Pancreas (tissue), 10 donors: ENCODE results near the gene GAS7. TPM values are rescaled to one million over a fixed set of nuclear protein-coding genes. Genes with fewer than 3 reads are reported as not detected.

Source experiments
- ATAC-seq, 4 donors: fragments of 200-7000 bp; cut with Tn5 transposase; one replicate each; pipeline versions ENCODE4 v1.8.0 to v1.9.1; 2020; ENCODE audit warnings: mild to moderate bottlenecking in 4 of 4, moderate library complexity in 4 of 4
- DNase-seq, 6 donors: peaks; one replicate each; pipeline ENCODE4 v3.0.0-alpha.2; 2020
- FAIRE-seq: peaks from 2 replicates; lab custom pipeline; 2012; peaks lifted over from hg19 to GRCh38; lab: Jason Lieb, UNC
- H3K27ac ChIP-seq, 4 donors: fragments of 200-600 bp; sonication (generic); 1 replicate in 3 of 4; 2 replicates in 1 of 4; pipeline versions ENCODE4 v1.5.0 to v1.8.0; 2020
- H3K27me3 ChIP-seq, 4 donors: fragments of 200-600 bp; one replicate each; pipeline ENCODE4 v1.8.0; 2021
- H3K36me3 ChIP-seq, 3 donors: fragments of 200-600 bp; sonication (generic) in 1 of 3; one replicate each; pipeline versions ENCODE4 v1.5.0 to v1.8.0; 2020 to 2021
- H3K4me1 ChIP-seq, 3 donors: fragments of 200-600 bp; one replicate each; pipeline ENCODE4 v1.8.0; 2021
- H3K4me3 ChIP-seq, 4 donors: fragments of 200-600 bp; sonication (generic) in 2 of 4; one replicate each; pipeline versions ENCODE4 v1.5.0 to v1.8.0; 2020 to 2021
- H3K9me3 ChIP-seq, 4 donors: fragments of 200-600 bp; one replicate each; pipeline ENCODE4 v1.8.0; 2021
- whole genome bisulfite sequencing, 2 donors: extraction: QIAGEN DNeasy Blood & Tissue Kit; methylation state at CpG; one replicate each; pipeline ENCODE4 v1.1.7; 2013; 5-methylcytosine and 5-hydroxymethylcytosine counted together
- intact Hi-C, 3 donors: fragments of 100-400 bp; cut with DNase I; formaldehyde crosslinking; loops; one replicate each; pipeline versions ENCODE4 v1.11.1 to v1.14.2; 2022
- polyA plus RNA-seq, 2 donors: library from polyadenylated mRNA; stranded (reverse); fragments of 200-250 nt; gene quantifications; one replicate each; pipeline ENCODE4 v1.2.3, GENCODE V29; 2013
- total RNA-seq, 6 donors: library from RNA; stranded (reverse); fragmentation: NEBNext Ultra II Directional in 4 of 6; extraction: Animal tissue kit (Norgen Biotek cat#: 25700) in 4 of 6; gene quantifications; one replicate each; pipeline versions ENCODE4 v1.2.1 to v1.2.4, GENCODE V29; 2021 to 2023
- TF ChIP-seq, protein P1 (sequence below), 4 donors: fragments of 200-600 bp; sonication (generic) in 3 of 4; IDR thresholded peaks; one replicate each; pipeline versions ENCODE4 v1.5.0 to v1.8.0; 2021; ENCODE audit warnings: antibody characterized with exemption in 4 of 4
- donor health status: healthy with polysubstance abuse.
- donor health status: DM: no; HTN: no; CAD: no; lungs with moderate emphysema.
- donor health status: DM: no; HTN: no; CAD: no.
- donor health status: control.
- donor health status: control.
- donor health status: Bipolar disorder and iron deficiency.
- donor health status: DM: yes; HTN: yes; CAD: no.
- donor health status: DM: no; HTN: no; CAD: no.
- donor health status: DM: no; HTN: no; CAD: no.
- donor health status: DM: yes; HTN: yes; CAD: no.

The GAS7 gene
- total and polyA plus RNA-seq, 8 donors = 1.9 to 22.9 (median 3.7) TPM

- no peak for FAIRE-seq
- ATAC-seq = no peak
- intact Hi-C loops = no loop called here
- Histone ChIP-seq H3K36me3 (no peaks in the 10 kb centered on the region), H3K27ac (no peak overlapping the region), H3K4me3 (no peak overlapping the region), H3K9me3 (no peaks in the 10 kb centered on the region), H3K27me3 (no peaks in the 10 kb centered on the region), H3K4me1 (no peaks in the 10 kb centered on the region)
- DNase-seq = no peak
- 57 to 68% methylated on average over 8 of the region's 8 CpGs for WGBS, 2 donors
- TF ChIP-seq, protein P1, sequence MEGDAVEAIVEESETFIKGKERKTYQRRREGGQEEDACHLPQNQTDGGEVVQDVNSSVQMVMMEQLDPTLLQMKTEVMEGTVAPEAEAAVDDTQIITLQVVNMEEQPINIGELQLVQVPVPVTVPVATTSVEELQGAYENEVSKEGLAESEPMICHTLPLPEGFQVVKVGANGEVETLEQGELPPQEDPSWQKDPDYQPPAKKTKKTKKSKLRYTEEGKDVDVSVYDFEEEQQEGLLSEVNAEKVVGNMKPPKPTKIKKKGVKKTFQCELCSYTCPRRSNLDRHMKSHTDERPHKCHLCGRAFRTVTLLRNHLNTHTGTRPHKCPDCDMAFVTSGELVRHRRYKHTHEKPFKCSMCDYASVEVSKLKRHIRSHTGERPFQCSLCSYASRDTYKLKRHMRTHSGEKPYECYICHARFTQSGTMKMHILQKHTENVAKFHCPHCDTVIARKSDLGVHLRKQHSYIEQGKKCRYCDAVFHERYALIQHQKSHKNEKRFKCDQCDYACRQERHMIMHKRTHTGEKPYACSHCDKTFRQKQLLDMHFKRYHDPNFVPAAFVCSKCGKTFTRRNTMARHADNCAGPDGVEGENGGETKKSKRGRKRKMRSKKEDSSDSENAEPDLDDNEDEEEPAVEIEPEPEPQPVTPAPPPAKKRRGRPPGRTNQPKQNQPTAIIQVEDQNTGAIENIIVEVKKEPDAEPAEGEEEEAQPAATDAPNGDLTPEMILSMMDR (IDR thresholded peaks at IDR 0.05) = no peak
Observed at GRCh38 chr17:10094797-10095196, 103.6 kb downstream of the GAS7 start.

GRCh38 chr17:10092595-10092994, 105.8 kb downstream of the GAS7 start:
- Histone ChIP-seq H3K4me1 (no peaks in the 10 kb centered on the region), H3K36me3 (no peaks in the 10 kb centered on the region), H3K27me3 (no peaks in the 10 kb centered on the region), H3K4me3 (no peak overlapping the region), H3K27ac (no peak overlapping the region), H3K9me3 (no peaks in the 10 kb centered on the region)
- TF ChIP-seq, protein P1 (IDR thresholded peaks at IDR 0.05) = no peak
- WGBS, 2 donors = 51 to 56% methylated on average over 2 of the region's 2 CpGs
- DNase-seq (no peak), FAIRE-seq (no peak), ATAC-seq (no peak)
- intact Hi-C loops = no loop called here

DNA sequence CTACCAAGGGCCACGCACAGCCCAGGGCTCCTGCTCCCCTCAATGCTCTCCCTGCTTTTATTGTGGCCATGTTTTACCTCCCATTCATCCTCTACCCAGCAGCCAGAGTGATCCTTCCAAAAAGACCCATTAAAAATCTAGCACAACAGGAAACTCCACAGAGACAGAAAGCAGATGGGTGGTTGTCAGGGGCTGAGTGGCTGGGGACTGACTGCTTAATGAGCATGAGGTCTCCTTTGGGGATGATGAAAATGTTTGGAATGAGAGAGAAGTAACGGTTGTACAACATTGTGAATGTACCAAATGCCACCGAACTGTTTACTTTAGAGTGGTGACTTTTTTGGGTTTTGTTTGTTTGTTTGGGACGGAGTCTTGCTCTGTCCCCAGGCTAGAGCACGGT, 107.4 kb downstream of the GAS7 start:
- 51 to 69% methylated on average over 5 of the region's 5 CpGs for WGBS, 2 donors
- Histone ChIP-seq H3K4me1 (peaks cover 0 to 3% (median 0%) of the 10 kb centered on the region in 3 donors), H3K9me3 (no peaks in the 10 kb centered on the region), H3K27ac (no peak overlapping the region), H3K36me3 (no peaks in the 10 kb centered on the region), H3K4me3 (no peak overlapping the region), H3K27me3 (no peaks in the 10 kb centered on the region)
- intact Hi-C loops = no loop called here
- DNase-seq (no peak), ATAC-seq (no peak), FAIRE-seq (no peak)
- TF ChIP-seq, protein P1 (IDR thresholded peaks at IDR 0.05) = no peak

DNA sequence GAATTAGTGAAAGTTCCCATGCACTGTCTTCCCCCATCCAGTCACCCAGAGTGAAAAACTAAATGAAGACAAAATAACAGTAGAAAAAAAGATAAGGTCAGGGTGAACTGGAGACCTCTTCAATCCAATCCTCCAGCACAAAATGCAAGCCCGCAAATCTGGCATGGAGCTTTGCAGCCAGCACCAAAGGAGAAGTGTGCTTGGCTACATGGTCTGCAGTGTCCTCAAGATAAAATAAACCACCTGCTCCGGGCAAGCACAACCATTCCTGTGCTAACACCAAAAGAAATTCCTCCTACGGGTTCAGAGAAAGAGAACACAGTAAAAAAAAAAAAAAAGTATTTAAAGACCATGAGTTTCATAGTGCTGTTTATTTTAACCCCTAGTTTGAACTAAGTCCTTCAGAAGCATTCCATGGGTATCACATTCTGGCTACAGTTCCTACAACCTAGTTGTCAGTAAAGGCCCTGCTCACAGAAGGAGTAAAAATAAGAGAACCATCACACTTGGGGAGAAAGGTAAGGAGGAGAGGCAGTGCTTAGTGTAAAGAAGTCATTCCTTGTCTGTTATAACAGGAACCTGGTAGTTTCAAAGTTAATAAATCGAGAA, 109.1 kb downstream of the GAS7 start:
- Histone ChIP-seq H3K9me3 (no peaks in the 10 kb centered on the region), H3K4me3 (no peak overlapping the region), H3K27me3 (no peaks in the 10 kb centered on the region), H3K4me1 (peaks cover 0 to 3% (median 0%) of the 10 kb centered on the region in 3 donors), H3K27ac (no peak overlapping the region), H3K36me3 (no peaks in the 10 kb centered on the region)
- no peak for DNase-seq
- no peak for ATAC-seq
- TF ChIP-seq, protein P1 (IDR thresholded peaks at IDR 0.05) = no peak
- no peak for FAIRE-seq
- WGBS, 2 donors = 42 to 54% methylated on average over 4 of the region's 4 CpGs
- intact Hi-C loops = no loop called here

DNA sequence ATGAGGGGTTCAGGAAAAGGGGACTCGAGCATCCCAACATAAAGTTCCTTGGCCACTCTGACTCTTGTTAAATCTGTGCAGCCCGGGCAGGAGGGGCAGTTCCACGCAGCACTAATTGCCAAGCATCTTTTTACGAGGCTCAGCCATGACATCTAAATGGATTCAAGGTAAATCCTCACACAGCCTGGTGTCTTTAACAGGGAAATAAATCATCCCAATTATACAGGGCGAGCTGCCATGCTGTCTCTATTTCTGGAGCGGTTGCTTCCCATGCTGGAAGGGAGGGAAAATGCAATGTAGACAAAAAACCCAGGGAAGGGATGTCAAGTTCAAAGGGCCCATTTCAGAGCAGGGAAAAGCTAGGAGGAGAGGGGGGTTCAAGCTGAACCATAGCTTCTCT, 110.0 kb downstream of the GAS7 start:
- Histone ChIP-seq H3K36me3 (no peaks in the 10 kb centered on the region), H3K27ac (no peak overlapping the region), H3K4me3 (no peak overlapping the region), H3K27me3 (no peaks in the 10 kb centered on the region), H3K9me3 (no peaks in the 10 kb centered on the region), H3K4me1 (peaks cover 0 to 3% (median 0%) of the 10 kb centered on the region in 3 donors)
- TF ChIP-seq, protein P1 (IDR thresholded peaks at IDR 0.05) = no peak
- 51 to 58% methylated on average over 6 of the region's 6 CpGs for WGBS, 2 donors
- intact Hi-C loops = no loop called here
- ATAC-seq (no peak), FAIRE-seq (no peak), DNase-seq (no peak)
